ENCODE results near the gene GRIK1. TPM values are rescaled to one million over a fixed set of nuclear protein-coding genes. Genes with fewer than 3 reads are reported as not detected.
"Not testable (repeated sequence)": the region's sequence is repeated elsewhere in the genome, so short reads cannot be mapped to it uniquely, and the experiment has no call there.

The GRIK1 gene
- 1 to 10 TPM in 3 of 10 donors, under 1 TPM in 7; 0.19 to 3.4 (median 0.55) TPM for polyA plus RNA-seq (ENCODE audit: insufficient read length in 10 of 10)
- long read RNA-seq, donor 1, result 0 reads
- long read RNA-seq, donor 2, result 0 reads
- long read RNA-seq, donor 3, result 0 reads
- long read RNA-seq, donor 4, result 0 reads
- long read RNA-seq, donor 5, result 0 reads
- long read RNA-seq, donor 6, result 0 reads
- long read RNA-seq, donor 7, result 0 reads
- long read RNA-seq, donor 8, result 0 reads
- long read RNA-seq, donor 9, result 0 reads

DNA sequence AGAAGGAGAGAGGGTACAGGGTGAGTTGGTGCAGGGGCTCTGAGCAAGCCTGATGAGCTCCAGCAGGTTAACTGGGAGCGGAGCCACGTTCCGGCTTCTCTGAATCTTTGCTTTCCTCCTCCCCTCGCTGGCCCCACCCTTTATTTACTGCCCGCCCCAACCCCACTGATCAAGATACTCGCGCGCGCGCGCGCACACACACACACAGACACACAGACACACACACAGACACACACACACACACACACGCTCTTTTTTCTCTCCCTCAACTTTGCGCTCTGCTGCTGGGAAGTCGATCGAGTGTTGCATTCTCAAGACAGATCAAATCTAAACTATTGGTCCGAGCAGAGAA, at the start of gene GRIK1:
Gene GRIK1 (minus strand): TSS at position 73 of the 352 bp plus-strand sequence.
- DNase-seq, result peak in 1 of 3 donors; percentile 21

DNA sequence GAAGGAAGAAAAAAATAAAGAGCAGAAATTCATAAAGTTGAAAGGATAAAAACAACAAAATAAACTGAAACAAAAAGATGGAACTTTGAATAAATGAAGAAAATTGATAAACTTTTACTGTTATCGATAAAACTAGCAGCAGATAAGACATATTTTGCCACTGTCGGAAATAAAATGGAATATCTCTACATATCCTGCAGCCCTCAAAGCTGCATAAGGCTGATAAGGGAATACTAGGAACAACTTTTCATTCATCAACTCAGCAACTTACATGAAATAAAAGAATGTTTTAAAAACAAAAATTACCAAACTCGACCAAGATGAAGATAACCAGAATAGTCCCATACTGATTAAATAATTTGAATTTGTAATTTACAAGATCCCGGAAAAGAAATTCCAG, 48.0 kb upstream of the GRIK1 start:
- no peak for DNase-seq

DNA sequence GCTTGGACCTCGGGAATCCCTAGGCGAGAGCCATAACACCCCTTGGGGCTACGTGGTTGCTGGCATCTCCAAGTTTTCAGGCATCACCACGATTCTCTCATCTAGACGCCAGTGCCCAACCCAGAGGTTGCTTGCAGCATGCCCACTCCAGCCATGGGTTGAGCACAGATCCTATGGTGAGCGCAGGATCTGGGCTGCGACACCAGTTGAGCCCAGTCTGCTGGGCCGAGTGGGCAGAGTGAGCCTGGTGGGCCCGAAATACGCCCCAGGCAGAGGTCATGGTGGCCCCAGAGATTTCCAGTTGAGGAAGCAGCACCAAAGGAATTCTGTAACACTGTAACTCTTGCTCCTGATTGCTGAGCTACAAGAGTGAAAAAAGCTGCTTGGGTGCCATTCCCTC, 46.1 kb upstream of the GRIK1 start:
- no peak for DNase-seq

DNA sequence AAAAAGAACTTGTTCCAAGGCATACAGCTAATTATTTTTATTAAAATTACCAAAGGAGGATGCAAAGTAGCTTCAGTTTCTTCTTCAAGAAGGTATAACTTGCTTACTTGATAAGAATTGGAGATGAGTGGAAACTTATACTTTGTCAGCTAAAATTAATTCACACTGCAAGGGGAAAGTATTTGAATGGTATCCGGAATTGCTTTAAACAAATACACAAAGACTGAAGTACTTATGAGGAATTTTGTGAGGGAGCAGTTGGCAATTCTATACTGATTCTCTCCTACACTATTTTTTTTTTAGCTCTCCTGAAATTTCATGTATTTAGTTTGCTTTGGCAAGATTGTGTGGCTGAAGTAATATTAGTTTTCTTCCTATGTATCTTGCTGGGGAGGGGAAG, 39.2 kb upstream of the GRIK1 start:
- DNase-seq, result no peak

DNA sequence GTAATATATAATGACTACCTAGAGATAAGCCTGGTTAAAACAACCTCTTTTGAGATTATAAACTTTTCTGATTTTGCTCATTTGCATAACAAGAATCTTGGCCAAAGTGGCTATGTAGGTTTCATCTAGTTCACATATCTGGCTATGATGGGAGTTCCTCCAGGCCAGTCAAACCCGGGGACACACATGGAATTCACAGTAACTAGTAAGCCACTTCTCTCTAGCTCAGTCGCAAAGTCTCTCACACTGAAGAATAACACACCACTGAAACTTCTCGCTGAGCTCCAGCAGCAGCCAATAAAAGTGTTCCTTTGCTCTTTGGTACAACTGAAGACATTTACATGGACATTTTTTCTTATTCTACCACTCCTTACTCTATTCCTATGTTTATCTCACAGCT, 36.0 kb upstream of the GRIK1 start:
- no peak for DNase-seq

DNA sequence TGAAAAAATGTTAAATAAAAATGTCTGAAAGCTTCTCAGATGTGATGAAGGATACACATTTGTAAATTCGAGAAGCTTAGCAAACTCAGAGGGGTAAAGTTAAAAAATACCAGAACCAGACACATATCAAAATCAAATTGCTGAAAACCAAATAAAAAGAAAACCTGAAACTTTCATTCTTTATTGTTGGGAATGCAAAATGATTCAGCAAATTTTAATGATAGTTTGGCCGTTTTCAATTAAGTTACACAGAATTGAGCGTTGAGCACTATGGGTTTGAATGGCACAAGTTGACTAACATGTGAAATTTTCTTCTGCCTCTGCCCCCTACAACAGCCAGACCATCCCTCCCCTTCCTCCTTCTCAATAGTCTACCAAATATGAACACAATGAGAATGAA, 33.5 kb upstream of the GRIK1 start:
- DNase-seq, result no peak

DNA sequence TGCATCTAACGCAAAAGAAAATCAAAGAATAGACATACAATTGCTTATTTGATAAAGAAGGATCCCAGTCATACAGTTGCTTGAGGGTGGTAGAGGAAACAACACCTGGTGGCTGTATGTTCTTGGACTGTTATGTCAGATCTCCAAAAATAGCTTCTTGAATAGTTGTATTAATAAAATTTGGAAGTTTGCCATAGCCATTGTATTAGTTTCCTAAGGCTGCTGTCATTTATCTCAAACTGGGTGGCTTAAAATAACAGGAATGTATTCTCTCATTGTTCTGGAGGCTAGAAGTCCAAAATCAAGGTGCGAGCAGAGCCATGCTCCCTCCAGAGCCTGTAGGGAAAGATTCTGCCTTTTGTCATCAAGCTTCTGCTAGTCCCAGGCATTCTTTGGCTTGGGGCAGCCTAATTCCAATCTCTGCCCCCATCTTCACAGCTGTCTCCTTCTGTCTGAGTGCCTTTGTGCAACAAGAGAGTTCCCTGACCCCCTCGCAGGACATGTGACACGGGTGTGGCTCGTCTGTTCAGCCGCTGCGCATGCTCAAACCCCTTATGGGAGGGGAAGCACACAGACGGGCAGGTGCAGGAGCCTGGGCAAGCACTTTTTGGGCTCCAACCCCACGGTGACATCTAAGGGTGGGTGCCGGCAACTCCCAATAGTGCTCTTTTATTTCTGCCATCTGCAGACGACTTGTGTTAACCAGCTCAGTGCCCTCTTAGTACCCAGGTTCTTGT, 21.7 kb upstream of the GRIK1 start:
- peak in 1 of 3 donors; percentile 16 for DNase-seq

DNA sequence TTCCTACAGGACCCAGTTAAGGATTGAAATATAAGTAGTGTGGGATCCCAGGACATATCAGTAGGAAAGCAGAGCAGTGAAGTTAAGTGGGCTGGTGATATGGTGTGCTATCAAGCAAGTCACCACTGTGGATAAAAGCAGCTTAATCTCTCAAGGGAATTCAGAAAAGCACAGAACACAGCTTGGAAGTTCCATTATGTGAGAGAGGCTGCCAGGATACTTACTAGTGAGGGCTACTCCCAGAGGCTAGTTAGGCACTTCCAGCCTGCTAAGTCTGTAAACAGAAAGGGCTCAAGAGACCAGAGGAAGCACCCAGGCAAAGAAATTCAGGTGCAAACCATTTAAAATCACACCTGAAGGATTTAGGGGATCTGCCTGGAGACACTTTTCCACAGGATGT, 18.8 kb upstream of the GRIK1 start:
- DNase-seq, result no peak

DNA sequence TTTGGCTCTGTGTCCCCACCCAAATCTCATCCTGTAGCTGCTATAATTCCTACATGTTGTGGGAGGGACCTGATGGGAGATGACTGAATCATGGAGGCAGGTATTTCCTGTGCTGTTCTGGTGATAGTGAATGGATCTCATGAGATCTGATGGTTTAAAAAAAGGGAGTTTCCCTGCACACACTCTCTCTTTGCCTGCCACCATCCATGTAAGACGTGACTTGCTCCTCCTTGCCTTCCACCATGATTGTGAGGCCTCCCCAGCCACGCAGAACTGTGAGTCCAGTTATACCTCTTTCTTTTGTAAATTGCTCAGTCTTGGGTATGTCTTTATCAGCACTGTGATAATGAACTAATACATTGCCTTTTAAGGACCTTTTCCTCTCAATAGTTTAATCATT, 18.2 kb upstream of the GRIK1 start:
- DNase-seq, result not testable (repeated sequence)

DNA sequence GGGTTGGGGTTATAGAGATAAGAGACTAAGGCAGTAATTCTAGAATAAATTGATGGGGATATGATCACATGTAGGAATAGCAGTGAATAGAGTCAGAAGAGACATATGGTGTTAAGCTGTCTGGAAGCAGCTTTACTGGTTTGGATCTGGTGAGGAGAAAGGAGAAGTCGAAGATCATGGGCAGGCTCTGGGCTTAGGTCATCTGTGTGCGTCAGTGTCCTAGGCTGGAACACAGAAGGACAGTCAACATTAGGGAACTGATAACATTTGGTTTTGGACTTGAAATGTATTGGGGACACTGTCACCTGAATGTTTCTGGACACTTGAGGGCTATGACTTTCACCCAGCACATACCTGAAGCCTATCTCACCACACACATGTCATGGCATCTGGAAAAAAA, 13.9 kb upstream of the GRIK1 start:
- DNase-seq, result no peak

DNA sequence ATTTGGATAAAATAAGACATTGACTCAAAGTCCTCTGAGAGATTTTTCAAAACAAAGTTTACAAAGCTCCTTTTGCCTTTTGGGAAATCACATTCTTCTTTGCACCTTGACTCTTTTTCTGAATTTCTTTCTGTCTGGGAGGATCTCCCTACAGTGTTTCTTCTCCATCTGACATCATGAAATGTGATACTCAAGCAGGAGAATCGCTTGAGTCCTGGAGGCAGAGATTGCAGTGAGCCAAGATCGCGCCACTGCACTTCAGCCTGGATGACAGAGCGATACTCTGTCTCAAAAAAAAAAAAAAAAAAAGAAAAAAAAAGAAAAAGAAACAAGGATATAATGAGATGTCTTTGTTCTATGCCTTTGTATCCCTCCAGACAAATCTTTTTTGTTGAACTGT, 13.3 kb upstream of the GRIK1 start:
- peak in 1 of 3 donors; percentile 3 for DNase-seq

DNA sequence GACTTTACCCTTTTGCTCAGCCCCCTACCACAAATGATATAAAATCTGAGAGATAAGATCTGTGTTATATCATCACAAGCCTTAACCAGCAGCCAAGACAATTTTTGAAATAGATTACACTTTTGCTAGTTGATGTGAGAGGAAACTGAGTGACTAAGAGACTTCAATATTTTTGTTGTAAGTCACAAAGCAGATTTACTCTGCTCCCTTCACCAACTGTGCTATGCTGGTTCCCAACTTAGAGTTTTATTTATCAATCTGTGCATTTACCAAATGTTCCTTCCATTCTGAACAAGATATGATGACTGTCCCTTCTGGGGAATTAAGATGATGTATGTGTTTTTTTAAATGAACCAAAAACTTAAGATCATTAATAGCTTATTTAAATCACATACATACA, 12.1 kb upstream of the GRIK1 start:
- DNase-seq, result no peak

DNA sequence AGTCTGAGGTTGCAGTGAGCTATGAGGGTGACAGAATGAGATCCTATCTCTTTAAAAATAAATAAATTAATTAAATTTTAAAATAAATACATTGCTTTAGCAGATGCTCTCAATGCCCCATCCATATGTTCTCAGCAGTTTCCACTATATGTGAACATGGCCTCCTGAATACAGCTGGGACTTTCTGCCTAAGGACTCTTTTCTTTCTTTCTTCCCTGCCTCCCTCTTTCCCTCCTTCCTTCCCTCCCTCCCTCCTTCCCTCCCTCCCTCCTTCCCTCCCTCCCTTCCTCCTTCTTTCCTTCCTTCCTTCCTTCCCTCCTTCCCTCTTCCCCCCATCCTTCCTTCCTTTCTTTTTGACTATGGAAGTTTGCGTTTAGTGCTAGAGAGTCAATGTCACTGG, 10.2 kb upstream of the GRIK1 start:
- no peak for DNase-seq

DNA sequence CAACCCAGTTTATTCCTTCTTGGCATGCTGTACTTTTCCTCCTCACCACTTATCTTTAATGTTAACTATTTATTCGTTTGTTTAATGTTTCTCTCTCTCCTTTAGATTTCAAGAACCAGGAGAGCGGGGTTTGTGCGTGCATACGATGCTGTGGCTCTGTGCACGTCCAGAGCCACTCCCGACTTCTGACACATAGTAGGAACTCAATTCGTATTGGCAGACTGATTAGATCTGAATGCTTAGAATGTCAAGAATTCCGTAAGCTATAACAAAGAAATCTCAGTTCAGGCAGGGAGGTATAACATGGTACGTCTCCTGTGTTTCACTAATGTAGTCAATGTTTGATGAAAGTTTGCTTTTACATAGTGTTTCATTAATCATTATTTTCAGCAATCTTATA, 7.3 kb upstream of the GRIK1 start:
- DNase-seq, result no peak

DNA sequence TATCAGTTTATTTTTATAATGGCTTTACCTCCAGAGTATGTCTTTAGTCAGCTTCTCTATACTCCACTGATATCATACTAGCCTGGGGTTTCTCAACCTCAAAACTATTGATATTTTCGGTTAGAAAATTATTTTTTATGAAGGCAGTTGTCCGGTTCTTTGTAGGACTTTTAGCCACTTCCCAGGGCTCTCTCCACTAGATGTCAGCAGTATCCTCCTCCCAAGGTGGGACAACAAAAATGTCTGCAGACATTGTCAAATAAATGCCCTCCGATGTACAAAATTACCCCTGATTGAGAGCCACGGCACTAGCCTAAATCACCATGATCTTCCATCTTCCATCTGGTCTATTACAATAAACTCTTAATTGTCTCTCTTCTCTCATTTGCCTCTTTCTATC, 4.1 kb upstream of the GRIK1 start:
- DNase-seq, result no peak

DNA sequence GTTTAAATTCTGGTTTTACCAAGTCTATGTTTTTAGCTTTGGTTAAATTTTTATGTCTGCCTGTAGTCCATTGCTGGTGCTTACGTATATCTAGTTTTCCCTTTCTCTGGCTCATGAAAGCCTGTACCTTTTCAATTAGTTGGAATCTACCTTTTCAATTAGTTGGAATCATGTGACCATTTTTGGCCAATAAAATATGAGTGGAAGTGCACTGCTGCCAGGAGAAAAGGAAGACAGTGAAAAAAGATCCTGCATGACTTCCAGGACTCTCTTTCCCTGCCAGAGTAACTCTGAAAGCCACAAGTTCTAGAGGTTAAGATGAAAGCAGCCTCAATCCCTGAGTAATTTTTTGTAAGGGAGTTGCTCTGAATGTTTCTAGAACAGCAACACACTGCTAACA, 2.2 kb upstream of the GRIK1 start:
- no peak for DNase-seq

DNA sequence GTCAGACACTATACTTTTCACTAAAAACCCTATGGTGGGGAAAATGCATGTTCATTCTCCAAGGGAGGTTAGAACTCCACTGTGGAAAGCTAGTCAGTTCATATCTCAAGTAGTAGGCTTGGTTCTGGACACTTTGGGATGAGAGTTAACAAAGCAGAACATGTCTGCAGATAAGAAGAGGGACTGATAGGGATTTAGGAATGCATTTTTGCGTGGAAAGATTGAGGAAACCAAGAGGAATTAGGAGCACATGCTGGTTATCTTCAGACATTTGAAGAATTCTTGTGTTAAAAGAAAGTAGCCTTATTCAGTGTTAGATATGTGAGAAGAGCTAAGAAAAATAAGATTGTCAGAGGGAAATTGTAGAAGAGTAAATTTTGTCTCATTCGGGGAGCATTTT, 1.2 kb upstream of the GRIK1 start:
- no peak for DNase-seq

DNA sequence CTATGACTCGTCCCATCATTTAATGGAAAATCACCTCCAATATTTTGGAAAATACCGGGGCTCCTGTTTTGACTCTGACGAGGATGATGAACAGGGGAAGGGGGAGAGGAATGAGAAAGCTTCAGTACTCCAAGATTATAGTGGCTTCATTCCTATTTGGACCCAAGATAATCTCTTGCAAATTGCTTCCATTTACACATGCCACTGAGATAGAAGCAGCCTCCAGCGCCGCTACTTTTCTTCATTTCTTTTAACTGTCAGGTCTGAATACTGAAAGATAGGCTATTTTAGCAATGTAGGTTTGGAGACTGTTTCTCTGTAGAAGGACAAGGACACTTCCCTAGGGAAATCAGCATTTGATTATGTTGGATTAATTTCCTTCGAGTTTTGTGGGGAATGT, 565 bp upstream of the GRIK1 start:
- DNase-seq, result no peak

DNA sequence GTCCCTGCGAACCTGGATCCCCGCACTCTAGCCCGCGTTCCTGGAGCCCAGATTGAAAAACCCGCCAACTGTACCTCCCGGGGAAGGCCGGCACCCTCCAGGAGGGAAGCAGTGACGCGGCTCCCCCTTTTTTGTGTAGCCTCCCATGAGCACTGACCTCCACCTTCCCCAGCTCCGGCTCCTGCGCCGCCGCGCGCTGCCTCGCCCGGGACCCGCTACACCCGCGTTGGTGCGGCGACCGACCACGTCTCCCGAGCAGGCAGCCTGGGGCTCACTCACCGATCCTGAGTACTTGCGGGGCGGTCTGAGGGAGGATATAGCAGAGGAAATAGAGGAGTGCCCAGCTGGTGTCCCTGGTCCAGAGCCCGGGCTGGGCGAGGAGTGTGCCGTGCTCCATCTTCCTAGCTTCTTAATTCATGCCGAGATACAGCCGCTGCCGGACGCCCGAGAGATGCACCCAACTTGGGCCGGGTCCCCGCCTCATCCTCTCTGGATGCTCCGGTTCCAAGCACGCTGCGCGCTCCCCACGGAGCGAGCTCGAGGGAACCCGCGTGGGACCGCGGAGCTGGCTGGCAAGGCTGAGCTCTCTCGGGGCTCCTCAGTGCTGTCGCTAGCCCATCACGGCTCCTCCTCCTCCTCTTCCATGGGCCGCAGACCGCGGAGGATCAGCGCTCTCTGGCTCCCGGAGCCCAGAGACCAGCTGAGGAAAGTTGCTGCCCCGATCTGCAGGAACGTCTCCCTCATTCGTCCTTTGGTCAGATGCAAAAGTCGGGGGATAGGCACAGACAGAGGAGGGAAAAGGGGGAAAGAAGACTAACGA, 482 bp downstream of the GRIK1 start:
- DNase-seq, result peak in 2 of 3 donors; percentile 13 to 62

DNA sequence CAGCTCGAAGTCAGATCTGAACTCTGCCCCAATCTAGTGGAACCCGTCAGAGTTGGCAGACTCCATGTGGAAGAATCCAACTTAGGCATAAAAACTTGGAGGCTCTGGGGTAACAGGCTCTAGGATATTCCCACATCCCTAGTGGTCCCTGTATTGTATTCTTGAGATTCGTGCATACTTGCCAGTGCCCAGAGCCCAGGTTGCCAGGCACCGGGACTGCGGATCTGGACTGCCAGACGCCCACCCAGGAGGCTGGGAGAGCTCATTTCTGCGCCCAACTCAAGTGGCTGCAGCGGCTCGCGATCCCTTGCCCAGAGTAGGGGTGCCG, 1.1 kb downstream of the GRIK1 start:
- DNase-seq, result peak in 1 of 3 donors; percentile 1

DNA sequence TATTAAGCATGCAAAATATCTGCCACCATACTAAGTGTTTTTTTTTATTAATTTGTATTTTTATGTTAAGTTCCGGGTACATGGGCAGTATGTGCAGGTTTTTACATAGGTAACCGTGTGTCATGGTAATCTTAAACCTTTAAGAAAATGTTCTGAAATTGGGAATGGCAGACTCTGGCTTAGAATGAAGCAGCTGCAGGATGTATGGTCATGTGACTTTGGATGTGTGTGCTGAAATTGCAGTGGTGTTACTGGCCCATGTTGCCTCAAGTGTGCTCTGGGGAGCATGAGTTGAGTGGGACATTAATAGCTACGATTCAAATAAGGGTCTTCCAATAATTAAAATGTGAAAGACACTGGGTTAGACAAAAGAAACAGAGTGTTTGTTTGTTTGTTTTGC, 6.7 kb downstream of the GRIK1 start:
- DNase-seq, result no peak

DNA sequence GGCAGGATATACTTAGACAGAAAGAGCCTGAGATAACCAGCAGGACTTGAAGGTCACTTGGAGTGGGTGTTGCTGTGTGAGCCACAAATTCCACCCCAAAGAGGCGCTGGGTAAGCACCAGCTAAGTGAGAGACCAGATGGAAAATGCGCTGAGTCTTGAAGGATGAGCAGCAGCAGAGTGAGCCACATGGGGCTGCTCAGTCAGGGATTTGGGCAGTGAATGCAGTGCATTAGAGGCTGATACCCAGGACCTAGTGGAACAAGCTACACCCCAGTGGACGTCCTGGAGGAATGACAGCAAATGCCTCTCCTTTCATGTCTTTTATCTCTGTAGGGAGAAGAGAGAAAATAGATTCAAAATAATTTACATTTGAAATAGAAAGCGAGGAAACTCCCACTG, 11.3 kb downstream of the GRIK1 start:
- no peak for DNase-seq

DNA sequence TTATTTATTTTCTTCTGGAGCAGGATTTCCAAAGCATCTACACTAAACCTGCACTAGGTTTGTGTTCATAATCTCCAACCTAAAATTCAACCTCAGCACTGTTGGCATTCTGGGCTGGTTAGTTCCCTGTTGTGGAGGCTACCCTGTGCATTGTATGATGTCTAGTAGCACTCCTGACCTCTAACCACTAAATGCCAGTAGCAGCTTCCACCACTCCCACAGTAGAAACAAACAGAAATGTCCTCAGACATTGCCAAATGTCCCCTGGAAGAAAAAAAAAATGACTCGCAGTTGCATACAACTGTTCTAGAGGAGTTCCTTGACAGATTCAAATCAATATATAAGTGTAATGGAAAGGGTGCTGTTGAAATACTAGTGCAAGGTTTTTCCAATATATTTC, 18.9 kb downstream of the GRIK1 start:
- no peak for DNase-seq
